ENCODE results near the gene AXIN2. TPM values are rescaled to one million over a fixed set of nuclear protein-coding genes. Genes with fewer than 3 reads are reported as not detected.

AXIN2 gene
- total RNA-seq, 4 donors from 2014 or later = 3.7 to 6.2 (median 4.6) TPM

DNA sequence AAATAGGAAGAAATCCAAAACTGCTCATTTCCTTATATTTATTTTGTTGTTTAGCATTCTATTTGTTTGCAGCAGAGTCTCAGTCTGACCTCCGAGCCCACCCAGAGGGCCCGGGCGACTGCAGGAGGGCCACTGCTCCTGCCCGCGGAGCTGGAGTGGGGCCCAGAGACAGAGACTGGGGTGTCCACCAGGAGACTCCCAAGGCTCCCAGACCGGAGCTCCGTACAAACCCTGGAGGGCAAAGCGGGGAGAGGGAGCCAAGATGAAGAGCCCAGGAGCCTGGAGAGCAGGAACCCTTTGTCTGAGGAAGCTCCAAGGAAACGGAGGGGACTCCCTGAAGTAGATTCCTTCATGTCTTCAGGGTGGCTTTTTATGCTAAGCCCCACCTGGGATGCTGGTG lies 57.9 kb downstream of the AXIN2 start:
- TF ChIP-seq, protein P1, sequence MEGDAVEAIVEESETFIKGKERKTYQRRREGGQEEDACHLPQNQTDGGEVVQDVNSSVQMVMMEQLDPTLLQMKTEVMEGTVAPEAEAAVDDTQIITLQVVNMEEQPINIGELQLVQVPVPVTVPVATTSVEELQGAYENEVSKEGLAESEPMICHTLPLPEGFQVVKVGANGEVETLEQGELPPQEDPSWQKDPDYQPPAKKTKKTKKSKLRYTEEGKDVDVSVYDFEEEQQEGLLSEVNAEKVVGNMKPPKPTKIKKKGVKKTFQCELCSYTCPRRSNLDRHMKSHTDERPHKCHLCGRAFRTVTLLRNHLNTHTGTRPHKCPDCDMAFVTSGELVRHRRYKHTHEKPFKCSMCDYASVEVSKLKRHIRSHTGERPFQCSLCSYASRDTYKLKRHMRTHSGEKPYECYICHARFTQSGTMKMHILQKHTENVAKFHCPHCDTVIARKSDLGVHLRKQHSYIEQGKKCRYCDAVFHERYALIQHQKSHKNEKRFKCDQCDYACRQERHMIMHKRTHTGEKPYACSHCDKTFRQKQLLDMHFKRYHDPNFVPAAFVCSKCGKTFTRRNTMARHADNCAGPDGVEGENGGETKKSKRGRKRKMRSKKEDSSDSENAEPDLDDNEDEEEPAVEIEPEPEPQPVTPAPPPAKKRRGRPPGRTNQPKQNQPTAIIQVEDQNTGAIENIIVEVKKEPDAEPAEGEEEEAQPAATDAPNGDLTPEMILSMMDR (IDR thresholded peaks at IDR 0.05; ENCODE audit: low read depth) = no peak

DNA sequence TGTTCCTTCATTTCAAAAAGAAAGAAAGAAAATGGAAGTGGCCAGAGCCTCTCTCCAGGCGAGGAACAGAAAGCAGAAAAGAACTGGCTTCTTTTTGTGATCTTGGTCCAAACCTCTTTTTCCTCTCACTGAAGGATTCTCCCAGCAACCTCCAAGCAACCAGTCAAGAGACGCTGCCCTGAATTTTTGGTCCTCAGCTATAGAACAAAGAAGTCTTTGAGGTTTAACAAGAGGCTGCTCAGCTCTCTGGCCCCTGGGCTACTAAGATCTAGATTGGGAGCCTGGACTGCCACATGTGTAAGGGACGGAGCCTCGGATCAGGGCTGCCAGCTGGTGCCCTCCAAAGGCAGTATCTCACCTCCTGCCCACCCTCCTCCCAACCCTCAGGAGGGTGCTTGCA lies 62.6 kb downstream of the AXIN2 start:
- TF ChIP-seq, protein P1 (IDR thresholded peaks at IDR 0.05; ENCODE audit: low read depth) = no peak

DNA sequence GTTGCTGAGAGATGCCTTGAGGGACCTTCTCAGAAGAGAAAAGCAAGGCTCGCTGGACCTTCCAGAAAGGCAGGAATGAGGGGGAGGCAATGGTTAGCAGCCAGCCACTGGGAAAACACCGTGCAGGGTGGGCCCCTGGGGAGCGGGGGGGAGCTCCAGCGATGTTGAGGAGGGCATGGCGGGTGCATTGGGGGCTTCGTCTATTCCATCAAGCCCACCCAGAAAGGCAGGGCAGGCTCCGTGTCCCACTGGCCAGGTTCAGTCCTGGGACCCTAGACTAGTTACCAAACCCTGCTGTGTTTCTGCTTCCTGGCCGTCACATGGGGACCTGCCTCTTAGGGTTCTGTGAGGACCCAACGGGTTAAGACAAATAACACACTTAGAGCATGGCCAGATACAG lies 64.6 kb downstream of the AXIN2 start:
- TF ChIP-seq, protein P1 (IDR thresholded peaks at IDR 0.05; ENCODE audit: low read depth) = no peak

DNA sequence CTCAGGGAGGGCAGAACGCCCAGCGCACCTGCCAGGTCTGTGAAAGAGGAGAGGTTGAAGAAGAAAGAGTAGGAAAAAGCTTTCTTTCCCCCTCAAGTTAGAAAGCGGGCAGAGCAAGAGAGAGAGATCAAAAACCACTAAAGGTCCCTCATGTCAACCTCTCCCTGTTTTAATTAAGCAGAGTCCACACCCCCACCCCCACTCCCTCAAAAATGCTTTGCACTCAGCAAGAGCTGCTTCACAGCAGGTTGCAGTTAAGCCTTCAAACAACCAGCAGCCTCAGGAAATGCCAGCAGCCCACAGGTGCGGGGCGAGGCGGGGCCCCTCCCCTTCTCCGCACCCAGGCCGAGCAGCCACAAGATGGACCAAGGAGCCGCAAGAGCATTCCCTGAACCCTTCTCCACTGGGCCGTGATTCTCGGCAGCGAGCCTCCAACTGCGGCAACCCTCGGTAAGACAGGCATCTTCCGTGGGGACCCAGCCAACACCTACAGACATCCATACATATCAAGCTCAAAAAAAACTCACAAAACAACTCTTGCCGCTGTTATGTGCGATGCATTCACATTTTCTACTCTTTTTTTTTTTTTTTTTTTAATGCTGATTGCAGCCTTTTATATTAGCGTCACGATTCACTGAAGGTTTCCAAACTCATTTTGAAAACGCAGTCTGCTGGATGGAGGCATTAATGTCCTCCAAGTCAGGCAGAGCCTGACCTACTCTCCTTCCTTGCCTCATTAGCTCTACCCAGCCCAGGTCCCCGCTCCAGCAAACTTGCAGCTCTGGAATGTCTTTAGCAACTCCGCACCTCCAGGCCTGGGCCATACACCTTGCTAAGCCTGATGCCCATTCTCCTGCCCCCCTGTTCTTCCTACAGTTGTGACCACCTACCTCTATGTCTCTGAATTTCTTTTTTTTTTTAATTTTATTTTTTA lies 66.1 kb downstream of the AXIN2 start:
- TF ChIP-seq, protein P1 (IDR thresholded peaks at IDR 0.05; ENCODE audit: low read depth) = no peak

DNA sequence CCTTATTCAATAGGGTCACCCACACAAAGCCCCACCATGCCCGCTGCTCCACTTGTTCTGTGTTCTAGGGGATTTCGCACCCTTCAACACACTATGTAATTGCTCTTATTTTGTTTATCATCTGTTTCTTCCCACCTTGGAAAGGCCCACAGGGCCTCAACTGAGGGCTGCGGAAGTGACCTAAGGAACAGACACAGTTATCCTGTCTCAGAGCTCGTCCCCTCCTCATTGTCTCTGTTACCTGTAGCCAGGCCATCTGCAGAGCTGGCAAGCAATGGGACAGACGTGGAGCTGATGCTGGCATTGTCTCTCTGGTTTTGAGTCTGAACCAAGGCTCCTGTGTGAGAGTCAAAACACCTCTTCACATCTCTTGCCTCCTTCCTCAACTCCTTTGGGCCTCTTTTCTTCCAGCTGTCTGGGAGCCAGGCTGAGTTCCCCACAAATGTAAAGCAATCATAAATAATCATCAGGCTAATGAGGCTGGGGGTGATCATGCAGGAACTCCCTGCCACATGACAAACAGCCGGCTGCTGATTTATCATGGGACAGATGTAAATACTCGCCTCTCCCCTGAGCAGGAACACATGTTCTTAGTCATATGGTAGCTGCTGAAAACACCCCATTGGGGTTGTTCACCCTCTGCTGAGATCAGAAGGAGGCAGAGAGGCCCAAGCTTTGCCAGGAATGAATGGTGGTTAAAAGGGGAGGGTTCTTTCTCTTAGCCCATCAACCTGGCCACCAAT lies 71.9 kb downstream of the AXIN2 start:
- TF ChIP-seq, protein P1 (IDR thresholded peaks at IDR 0.05; ENCODE audit: low read depth) = no peak

DNA sequence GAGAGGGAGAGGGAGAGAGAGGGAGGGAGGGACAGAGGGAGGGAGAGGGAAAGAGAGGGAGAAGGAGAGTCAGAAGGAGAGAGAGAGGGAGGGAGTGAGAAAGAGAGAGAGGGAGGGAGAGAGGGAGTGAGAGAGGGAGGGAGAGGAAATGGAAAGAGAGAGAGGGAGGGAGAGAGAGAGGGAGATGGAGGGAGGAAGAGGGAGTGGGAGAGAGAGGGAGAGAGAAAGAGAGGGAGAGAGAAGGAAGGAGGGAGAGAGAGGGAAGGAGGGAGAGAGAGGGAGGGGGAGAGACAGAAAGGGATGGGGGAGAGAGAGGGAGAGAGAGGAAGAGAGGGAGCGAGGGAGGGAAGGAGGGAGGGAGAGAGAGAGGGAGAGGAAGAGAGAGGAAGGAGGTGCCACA lies 72.8 kb downstream of the AXIN2 start:
- TF ChIP-seq, protein P1 (IDR thresholded peaks at IDR 0.05; ENCODE audit: low read depth) = no peak

DNA sequence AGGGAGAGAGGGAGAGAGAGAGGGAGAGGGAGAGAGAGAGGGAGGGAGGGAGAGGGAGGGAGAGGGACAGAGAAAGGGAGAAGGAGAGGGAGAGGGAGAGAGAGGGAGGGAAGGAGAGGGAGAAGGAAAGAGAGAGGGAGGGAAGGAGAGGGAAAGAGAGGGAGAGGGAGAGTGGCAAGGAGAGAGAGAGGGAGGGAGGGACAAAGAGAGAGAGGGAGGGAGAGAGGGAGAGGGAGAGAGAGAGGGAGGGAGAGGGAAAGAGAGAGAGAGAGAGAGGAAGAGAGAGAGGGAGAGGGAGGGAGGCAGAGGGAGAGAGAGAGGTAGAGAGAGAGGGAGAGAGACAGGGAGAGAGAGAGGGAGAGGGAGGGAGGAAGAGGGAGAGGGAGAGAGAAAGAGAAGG lies 73.5 kb downstream of the AXIN2 start:
- TF ChIP-seq, protein P1 (IDR thresholded peaks at IDR 0.05; ENCODE audit: low read depth) = no peak
